NCI-H2029 (cell line): Measurements from ENCODE around the gene ZNF804B.

Experiments used
- DNase-seq: peaks from one replicate; lab custom pipeline; 2025; lab: John Stamatoyannopoulos, UW

Gene ZNF804B

GRCh38 chr7:88967432-88967831 is 207.9 kb downstream of the ZNF804B start:
- no peak for DNase-seq

GRCh38 chr7:88969167-88969566 is 209.7 kb downstream of the ZNF804B start:
- DNase-seq = no peak

- DNase-seq = no peak
Observed at GRCh38 chr7:88985295-88985694, 225.8 kb downstream of the ZNF804B start.

- no peak for DNase-seq
Observed at GRCh38 chr7:89001306-89001705, 241.8 kb downstream of the ZNF804B start.

GRCh38 chr7:89002981-89003956 is 243.8 kb downstream of the ZNF804B start:
- DNase-seq = no peak

- DNase-seq = no peak
Observed at GRCh38 chr7:89012016-89012415, 252.5 kb downstream of the ZNF804B start.

GRCh38 chr7:89017695-89018094 is 258.2 kb downstream of the ZNF804B start:
- no peak for DNase-seq

GRCh38 chr7:89021741-89022140 is 262.2 kb downstream of the ZNF804B start:
- DNase-seq = no peak

- no peak for DNase-seq
Observed at GRCh38 chr7:89023206-89023605, 263.7 kb downstream of the ZNF804B start.

GRCh38 chr7:89023877-89024276 is 264.4 kb downstream of the ZNF804B start:
- DNase-seq = no peak

- no peak for DNase-seq
Observed at GRCh38 chr7:89027781-89028180, 268.3 kb downstream of the ZNF804B start.

GRCh38 chr7:89028319-89028718 is 268.8 kb downstream of the ZNF804B start:
- DNase-seq = no peak

GRCh38 chr7:89029864-89030263 is 270.4 kb downstream of the ZNF804B start:
- DNase-seq = no peak

GRCh38 chr7:89041240-89041639 is 281.7 kb downstream of the ZNF804B start:
- no peak for DNase-seq

- DNase-seq = no peak
Observed at GRCh38 chr7:89042940-89043339, 283.4 kb downstream of the ZNF804B start.

- no peak for DNase-seq
Observed at GRCh38 chr7:89049043-89049442, 289.5 kb downstream of the ZNF804B start.

GRCh38 chr7:89053130-89053529 is 293.6 kb downstream of the ZNF804B start:
- no peak for DNase-seq

GRCh38 chr7:89054361-89054760 is 294.9 kb downstream of the ZNF804B start:
- no peak for DNase-seq

- no peak for DNase-seq
Observed at GRCh38 chr7:89060234-89060633, 300.7 kb downstream of the ZNF804B start.

GRCh38 chr7:89064831-89065230 is 305.3 kb downstream of the ZNF804B start:
- DNase-seq = no peak

- no peak for DNase-seq
Observed at GRCh38 chr7:89067048-89067447, 307.5 kb downstream of the ZNF804B start.

- DNase-seq = no peak
Observed at GRCh38 chr7:89072081-89072480, 312.6 kb downstream of the ZNF804B start.

GRCh38 chr7:89073776-89074175 is 314.3 kb downstream of the ZNF804B start:
- no peak for DNase-seq

- DNase-seq = no peak
Observed at GRCh38 chr7:89077992-89078391, 318.5 kb downstream of the ZNF804B start.
